Astrocyte (in vitro differentiated cells and primary cell): ENCODE data around the gene TMPRSS6. TPM values are rescaled to one million over a fixed set of nuclear protein-coding genes. Genes with fewer than 3 reads are reported as not detected.

Experiments
- DNase-seq: peaks from one replicate; pipeline ENCODE4 v3.0.0-alpha.2; 2010; ENCODE audit warnings: low read depth
- FAIRE-seq: peaks from 2 replicates; lab custom pipeline; 2011; peaks lifted over from hg19 to GRCh38; lab: Jason Lieb, UNC
- H2AFZ ChIP-seq: 2 replicates; pipeline ENCODE4 v1.6.0; 2012; ENCODE audit warnings: low read depth, low read length, inconsistent platforms
- H3K27ac ChIP-seq: 2 replicates; pipeline ENCODE4 v1.5.1; 2011; ENCODE audit warnings: low read depth, low read length, inconsistent platforms
- H3K27me3 ChIP-seq: 2 replicates; pipeline ENCODE4 v1.6.0; 2011; ENCODE audit warnings: low read length, inconsistent platforms; ENCODE audit not compliant: insufficient read depth
- H3K36me3 ChIP-seq: 2 replicates; pipeline ENCODE4 v1.5.1; 2011; ENCODE audit warnings: low read length, inconsistent platforms; ENCODE audit not compliant: insufficient read depth
- H3K4me1 ChIP-seq: 2 replicates; pipeline ENCODE4 v1.5.1; 2011; ENCODE audit warnings: low read length, inconsistent platforms; ENCODE audit not compliant: insufficient read depth
- H3K4me2 ChIP-seq: 2 replicates; pipeline ENCODE4 v1.6.0; 2012; ENCODE audit warnings: low read length, inconsistent platforms
- H3K4me3 ChIP-seq: 2 replicates; pipeline ENCODE4 v1.5.1; 2011; ENCODE audit warnings: low read depth, mild to moderate bottlenecking, low read length, inconsistent platforms; ENCODE audit not compliant: insufficient read depth
- H3K79me2 ChIP-seq: 2 replicates; pipeline ENCODE4 v1.6.0; 2012; ENCODE audit warnings: mild to moderate bottlenecking, low read length, inconsistent platforms; ENCODE audit not compliant: insufficient read depth
- H3K9ac ChIP-seq: 2 replicates; pipeline ENCODE4 v1.6.0; 2012; ENCODE audit warnings: mild to moderate bottlenecking, low read length, inconsistent platforms
- H3K9me3 ChIP-seq: 2 replicates; pipeline ENCODE4 v1.5.1; 2012; ENCODE audit warnings: low read depth, mild to moderate bottlenecking, low read length, inconsistent platforms; ENCODE audit not compliant: insufficient read depth
- H4K20me1 ChIP-seq: 2 replicates; pipeline ENCODE4 v1.6.0; 2012; ENCODE audit warnings: low read length, inconsistent platforms; ENCODE audit not compliant: insufficient read depth
- H3K27ac Mint-ChIP-seq: one replicate; pipeline ENCODE4 v1.8.0; 2021; ENCODE audit warnings: mild to moderate bottlenecking, mixed read lengths; ENCODE audit not compliant: unreplicated experiment
- H3K27me3 Mint-ChIP-seq: one replicate; pipeline ENCODE4 v1.8.0; 2021; ENCODE audit warnings: low read depth, mixed read lengths; ENCODE audit not compliant: unreplicated experiment
- H3K36me3 Mint-ChIP-seq: one replicate; pipeline ENCODE4 v1.8.0; 2021; ENCODE audit warnings: low read depth, mixed read lengths; ENCODE audit not compliant: unreplicated experiment
- H3K4me1 Mint-ChIP-seq: one replicate; pipeline ENCODE4 v1.8.0; 2021; ENCODE audit warnings: low read depth, mixed read lengths; ENCODE audit not compliant: unreplicated experiment
- H3K4me3 Mint-ChIP-seq: one replicate; pipeline ENCODE4 v1.8.0; 2021; ENCODE audit warnings: mild to moderate bottlenecking, moderate library complexity, mixed read lengths; ENCODE audit not compliant: unreplicated experiment
- H3K9me3 Mint-ChIP-seq: one replicate; pipeline ENCODE4 v1.8.0; 2021; ENCODE audit warnings: mild to moderate bottlenecking, mixed read lengths; ENCODE audit not compliant: unreplicated experiment
- EZH2 ChIP-seq: IDR thresholded peaks from 2 replicates; pipeline ENCODE4 v1.6.1; 2012; ENCODE audit warnings: mild to moderate bottlenecking, low read length, inconsistent platforms; ENCODE audit not compliant: insufficient read depth
- total RNA-seq: library from RNA; stranded (reverse); gene quantifications from 2 replicates; pipeline ENCODE4 v1.2.1, GENCODE V29; 2021
- TF ChIP-seq, protein P1 (sequence below): IDR thresholded peaks from 2 replicates; pipeline ENCODE4 v1.5.1; 2011; ENCODE audit warnings: low read depth, mild to moderate bottlenecking, inconsistent platforms, low read length, moderate library complexity; ENCODE audit not compliant: insufficient read depth

Gene TMPRSS6
- total RNA-seq, 1 donor from 2014 or later = not detected

DNA sequence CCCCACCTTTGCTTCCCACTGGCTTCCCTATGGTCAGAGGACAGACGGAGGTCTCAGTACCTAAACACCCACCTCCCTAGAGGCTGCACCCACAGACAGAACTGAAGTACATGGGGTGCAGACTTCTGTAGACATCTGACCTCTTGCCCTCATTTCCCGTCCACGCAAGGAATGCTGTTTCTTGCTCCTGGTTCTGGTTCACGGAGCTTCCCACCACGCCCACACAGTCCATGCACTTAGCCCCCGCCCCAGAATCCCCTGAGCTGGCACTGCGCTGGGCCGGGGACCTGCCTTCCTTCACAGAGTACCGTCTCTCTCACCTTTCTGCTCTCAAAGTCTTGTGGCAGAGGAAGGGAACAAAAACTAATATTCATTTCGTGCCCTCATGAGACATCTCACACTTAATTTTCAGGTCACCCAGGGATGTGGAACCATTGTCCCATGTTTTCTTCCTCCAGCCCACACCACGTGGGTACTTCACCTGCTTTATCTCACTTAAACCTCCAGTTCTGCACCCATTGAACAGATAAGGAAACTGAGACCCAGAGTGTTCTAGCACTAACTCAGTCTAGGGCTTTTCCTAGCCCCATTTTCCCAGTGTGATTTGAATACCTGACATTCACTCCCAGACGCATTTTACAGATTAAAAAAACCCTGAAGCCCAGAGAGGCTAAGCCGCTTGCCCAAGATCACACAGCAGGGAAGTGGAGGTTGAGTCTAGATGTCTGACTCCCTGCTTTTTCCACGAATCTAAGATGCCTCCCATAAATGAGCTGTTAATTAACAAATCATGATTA lies 5.7 kb downstream of the TMPRSS6 start:
- FAIRE-seq = no peak
- no peak overlapping the region for H3K4me3 ChIP-seq

DNA sequence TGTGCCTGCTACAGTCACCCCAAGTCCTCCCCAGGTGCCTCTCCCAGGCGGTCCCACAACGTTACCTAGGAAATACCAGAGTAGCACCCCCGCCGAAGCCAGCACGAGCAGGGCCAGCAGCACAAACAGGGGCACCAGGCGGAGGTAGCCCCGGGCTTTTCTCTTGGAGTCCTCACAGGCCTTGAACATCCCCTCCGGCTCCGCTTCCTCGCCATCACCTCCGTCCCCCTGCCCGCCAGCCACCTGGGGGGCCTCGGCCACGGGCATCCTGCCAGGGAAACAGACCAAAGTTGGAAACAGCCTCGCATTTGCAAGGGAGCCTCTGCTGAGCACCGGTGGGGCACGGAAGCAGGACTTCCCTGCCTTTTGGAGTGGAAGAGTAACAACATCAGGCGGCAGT lies 6.4 kb downstream of the TMPRSS6 start:
- Histone ChIP-seq H3K36me3 (no peaks in the 10 kb centered on the region), H3K27ac (no peak overlapping the region), H3K4me1 (no peaks in the 10 kb centered on the region), H2AFZ (no peak overlapping the region), H3K27me3 (peaks cover 21% of the 10 kb centered on the region), H3K9me3 (no peaks in the 10 kb centered on the region), H4K20me1 (no peaks in the 10 kb centered on the region), H3K79me2 (no peaks in the 10 kb centered on the region), H3K9ac (no peak overlapping the region), H3K4me3 (no peak overlapping the region), H3K4me2 (no peak overlapping the region)
- Mint-ChIP-seq H3K27ac (no peak overlapping the region), H3K4me3 (no peak overlapping the region), H3K27me3 (peaks cover 79% of the 10 kb centered on the region), H3K9me3 (no peaks in the 10 kb centered on the region), H3K36me3 (no peaks in the 10 kb centered on the region), H3K4me1 (peaks cover 2% of the 10 kb centered on the region)
- TF ChIP-seq EZH2 = no peak
- TF ChIP-seq, protein P1, sequence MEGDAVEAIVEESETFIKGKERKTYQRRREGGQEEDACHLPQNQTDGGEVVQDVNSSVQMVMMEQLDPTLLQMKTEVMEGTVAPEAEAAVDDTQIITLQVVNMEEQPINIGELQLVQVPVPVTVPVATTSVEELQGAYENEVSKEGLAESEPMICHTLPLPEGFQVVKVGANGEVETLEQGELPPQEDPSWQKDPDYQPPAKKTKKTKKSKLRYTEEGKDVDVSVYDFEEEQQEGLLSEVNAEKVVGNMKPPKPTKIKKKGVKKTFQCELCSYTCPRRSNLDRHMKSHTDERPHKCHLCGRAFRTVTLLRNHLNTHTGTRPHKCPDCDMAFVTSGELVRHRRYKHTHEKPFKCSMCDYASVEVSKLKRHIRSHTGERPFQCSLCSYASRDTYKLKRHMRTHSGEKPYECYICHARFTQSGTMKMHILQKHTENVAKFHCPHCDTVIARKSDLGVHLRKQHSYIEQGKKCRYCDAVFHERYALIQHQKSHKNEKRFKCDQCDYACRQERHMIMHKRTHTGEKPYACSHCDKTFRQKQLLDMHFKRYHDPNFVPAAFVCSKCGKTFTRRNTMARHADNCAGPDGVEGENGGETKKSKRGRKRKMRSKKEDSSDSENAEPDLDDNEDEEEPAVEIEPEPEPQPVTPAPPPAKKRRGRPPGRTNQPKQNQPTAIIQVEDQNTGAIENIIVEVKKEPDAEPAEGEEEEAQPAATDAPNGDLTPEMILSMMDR = no peak
- no peak for DNase-seq
- no peak for FAIRE-seq

More for the DNA sequence above, 5.7 kb downstream of the TMPRSS6 start:
- H3K4me1 Mint-ChIP-seq = peaks cover 2% of the 10 kb centered on the region
- H3K27ac Mint-ChIP-seq = no peak overlapping the region
- Histone ChIP-seq H4K20me1 (no peaks in the 10 kb centered on the region), H3K9ac (no peak overlapping the region), H3K27me3 (peaks cover 17% of the 10 kb centered on the region), H3K9me3 (no peaks in the 10 kb centered on the region), H2AFZ (no peak overlapping the region), H3K79me2 (no peaks in the 10 kb centered on the region), H3K36me3 (no peaks in the 10 kb centered on the region), H3K4me1 (no peaks in the 10 kb centered on the region), H3K27ac (no peak overlapping the region), H3K4me2 (no peak overlapping the region)
- DNase-seq = no peak
- H3K9me3 Mint-ChIP-seq = no peaks in the 10 kb centered on the region
- no peaks in the 10 kb centered on the region for H3K36me3 Mint-ChIP-seq
- no peak for TF ChIP-seq EZH2
- TF ChIP-seq, protein P1 = no peak
- H3K4me3 Mint-ChIP-seq = no peak overlapping the region
- H3K27me3 Mint-ChIP-seq = peaks cover 73% of the 10 kb centered on the region
